ENCODE measurements around the gene SAP130.

Gene SAP130

DNA sequence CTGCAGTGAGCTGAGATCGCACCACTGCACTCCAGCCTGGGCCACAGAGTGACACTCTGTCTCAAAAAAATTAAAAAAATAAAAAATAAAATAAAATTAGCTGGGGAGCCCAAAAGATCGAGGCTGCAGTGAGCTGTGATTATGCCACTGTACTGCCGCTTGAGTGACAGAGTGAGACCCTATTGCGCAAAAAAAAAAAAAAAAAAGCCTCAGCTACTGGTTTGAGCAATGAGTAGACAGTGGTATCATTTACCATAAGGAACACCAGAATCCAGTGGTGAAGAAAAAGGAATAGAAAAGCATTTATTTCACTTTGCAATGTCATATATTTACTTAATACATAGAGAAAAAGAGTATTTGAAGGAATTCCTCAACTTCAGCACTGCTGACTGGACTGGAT, 3.0 kb downstream of the SAP130 start:
- DNase-seq, result no peak

DNA sequence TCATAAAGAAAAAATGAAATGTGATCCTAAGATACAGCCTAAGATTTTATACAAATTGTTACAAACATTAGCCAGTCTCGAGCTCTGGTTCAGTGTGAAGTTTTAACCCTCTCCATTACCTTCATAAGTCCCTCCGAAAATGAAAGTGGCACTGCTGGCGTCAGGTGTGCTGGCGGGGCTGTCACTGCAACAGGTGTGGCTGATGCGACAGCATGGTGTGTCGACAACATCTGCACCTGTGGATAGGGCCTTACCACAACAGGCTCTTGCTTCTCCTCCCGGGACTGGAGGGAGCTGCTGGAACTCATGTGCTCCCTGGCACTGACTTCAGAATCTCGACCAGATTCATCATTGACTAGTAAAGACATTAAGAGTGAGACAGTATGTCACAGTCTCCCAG, 10.3 kb downstream of the SAP130 start:
- DNase-seq, result no peak

DNA sequence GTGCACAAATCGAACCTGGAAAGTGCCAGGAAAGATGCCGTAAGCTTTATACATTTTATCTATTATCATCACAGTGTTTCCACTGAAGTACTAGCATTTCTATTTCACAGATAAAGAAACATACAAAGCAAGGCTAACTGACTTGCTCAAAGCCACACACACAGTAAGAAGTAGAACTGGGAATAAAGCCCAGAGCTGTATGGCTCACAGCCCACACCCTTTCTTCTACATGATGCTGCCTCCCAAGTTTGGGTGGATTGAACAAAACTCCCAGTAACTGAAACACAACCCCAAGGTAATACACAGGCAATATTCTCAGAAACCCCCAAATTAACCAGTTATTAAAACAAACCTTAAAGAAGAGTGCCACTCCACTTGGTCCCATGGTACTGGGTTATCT, 11.2 kb downstream of the SAP130 start:
- no peak for DNase-seq

DNA sequence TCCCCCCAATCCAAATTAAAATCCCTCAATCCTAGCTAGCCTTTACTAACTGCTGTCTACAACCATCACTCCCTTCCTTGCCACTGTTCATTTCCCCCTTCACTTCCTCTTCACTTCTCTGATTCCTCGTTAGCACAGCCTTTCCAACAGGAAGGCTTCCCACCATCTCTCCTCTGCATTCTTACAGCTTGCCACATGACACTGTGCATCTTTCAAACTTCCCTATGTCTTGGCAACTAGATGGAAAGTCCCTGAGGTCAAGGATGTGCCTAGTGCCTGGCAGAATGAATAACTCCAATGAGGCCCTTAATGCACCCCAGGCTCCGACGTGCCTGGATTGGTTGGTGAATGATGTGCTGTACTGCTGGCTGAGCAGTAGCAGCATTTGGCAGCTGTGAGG, 15.2 kb downstream of the SAP130 start:
- no peak for DNase-seq

DNA sequence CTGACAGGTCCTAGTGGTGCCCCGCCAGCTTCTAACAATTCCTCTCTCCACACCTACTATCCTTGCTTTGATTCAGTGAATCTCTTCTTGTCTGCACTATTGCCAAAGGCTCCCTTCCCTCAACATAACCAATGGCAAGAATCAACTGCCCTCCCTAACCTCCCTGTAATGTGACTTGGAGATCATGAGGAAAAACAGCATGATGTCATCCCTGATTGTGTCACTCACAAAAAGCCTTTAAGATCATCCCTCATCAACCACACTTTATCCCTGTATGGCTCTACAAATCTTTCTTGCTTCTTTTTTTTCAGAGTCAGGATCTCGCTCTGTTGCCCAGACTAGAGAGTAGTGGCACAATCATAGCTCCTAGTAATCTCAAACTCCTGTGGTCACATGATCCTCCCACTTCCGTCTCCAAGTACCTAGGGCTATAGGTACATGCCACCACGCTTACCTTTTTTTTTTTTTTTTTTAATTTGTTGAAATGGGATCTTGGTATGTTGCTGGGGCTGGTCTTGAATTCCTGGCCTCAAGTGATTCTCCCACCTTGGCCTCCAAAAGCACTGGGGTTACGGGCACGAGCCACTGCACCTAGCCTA, 19.7 kb downstream of the SAP130 start:
- DNase-seq, result no peak

DNA sequence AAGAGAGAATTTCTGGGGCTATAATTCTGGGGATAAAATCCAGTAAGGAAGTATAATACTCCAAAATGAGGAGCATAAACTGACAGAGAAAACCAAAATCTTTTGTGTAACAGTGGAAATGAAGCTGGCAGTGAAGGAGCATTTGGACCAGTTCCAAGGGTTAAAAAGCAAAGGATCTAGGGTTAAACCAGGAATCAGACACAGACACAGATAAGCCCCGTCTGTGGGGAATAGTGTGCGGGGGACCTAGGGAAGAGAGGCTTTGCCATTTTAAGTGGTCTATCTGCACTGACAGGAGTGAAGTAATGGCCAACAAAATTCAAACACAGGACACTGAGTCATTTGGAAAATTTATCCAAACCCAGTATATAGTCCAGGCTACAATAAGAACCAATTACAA, 23.4 kb downstream of the SAP130 start:
- DNase-seq, result no peak

DNA sequence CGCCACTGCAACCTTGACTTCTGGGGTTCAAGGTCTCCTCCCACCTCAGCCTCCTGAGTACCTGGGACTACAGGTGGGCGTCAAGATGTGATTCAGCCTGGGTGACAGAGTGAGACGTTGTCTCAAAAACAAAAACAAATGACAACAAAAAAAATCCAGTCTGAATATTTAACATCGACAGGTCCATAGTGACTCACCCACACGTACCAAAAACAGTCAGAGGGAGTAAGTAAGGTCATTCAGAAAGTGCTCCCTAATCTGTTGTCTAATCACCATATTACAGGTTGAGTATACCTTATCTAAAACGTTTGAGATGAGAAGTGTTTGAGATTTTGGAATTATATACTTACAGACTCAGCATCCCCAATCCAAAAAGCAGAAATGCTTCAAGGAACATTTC, 24.4 kb downstream of the SAP130 start:
- no peak for DNase-seq

DNA sequence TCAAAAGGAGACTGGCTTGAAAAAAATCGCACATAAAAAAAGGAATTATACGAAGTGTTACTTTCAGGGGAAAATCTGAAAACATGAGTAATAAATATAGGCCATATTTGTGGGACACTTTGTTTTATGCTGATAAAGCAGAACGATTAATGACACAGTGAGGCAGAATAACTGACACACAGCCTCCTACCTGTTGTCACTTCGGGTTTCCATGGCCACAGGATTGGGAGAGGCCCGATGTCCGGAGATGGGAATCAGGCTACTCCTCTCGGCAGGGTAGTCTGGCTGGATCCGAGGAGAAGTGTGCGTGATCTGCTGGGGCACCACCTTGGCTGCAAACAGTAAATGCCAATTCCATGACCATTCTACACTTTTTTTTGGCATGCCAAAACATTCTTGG, 31.7 kb downstream of the SAP130 start:
- no peak for DNase-seq

DNA sequence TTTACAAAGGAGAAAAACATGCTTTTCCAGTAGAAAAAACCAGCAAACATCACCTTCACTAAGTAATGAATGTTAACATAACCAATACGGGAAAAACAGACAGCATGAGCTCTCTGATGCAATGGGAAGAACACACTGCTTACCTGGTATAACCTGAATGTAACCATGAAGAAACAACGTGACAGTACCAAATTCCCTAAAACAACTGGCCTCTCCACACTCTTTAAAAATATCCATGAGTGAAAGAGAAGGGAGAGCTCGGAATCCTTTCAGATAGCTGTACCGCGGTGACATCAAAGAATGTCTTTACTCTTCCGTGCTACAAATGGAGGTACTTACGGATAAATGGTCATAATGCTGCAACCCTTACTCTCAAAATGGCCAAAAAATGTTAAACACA, 32.1 kb downstream of the SAP130 start:
- no peak for DNase-seq

DNA sequence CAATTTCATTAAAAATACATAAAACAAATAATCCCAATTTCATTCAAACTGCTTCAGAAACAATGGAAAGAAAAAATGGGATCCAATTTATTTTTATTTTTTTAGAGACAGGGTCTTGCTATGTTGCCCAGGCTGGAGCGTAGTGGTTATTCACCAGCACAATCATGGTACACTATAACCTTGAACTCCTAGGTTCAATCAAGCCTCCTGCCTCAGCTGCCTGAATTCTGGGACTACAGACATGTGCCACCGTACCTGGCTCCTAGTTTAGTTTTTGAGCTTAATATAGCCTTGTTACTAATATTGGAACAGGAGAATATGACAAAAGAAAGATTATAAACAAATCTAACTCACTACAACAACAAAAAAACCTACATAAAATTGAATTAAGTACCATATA, 34.2 kb downstream of the SAP130 start:
- no peak for DNase-seq

DNA sequence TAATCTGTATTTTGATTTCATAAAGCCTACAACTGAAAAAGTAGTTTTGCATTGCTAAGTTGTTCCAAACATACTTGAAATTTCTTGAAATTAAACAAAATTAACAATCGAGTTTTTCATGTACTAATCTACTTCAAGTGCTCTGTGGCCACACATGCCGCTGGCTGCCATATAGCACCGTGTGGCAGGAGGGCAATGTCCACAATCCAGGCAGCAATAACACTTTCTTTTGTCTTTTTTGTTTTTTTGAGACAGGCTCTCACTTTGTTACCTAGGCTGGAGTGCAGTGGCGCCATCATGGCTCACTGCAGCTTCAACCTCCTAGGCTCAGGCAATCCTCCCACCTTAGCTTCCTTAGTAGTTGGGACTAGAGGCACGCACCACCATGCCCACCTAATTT, 36.1 kb downstream of the SAP130 start:
- no peak for DNase-seq

DNA sequence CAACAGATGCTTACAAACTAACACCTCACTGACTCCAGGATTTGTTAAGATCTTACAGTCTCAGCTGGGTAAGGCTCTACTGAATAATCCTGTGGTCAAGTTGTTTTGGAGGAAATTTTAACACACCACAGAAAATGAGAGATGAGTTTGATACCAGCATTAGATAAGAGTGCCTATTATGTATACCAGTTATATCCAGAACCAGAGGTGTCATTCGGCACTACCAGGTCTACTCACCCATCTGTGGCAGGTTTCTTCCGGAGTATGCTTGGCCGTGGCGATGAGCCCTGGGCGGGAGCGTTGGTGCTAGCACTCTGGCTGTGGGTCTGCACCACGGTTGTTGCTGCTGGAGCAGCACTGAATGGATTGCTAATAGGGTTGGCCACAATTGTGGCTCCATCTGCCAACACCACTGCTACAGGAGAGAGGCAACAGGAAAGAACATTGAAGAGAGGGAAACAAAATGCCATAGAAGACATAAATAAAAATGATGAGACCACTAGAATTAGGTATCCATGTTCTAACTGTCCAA, 41.2 kb downstream of the SAP130 start:
- DNase-seq, result no peak

DNA sequence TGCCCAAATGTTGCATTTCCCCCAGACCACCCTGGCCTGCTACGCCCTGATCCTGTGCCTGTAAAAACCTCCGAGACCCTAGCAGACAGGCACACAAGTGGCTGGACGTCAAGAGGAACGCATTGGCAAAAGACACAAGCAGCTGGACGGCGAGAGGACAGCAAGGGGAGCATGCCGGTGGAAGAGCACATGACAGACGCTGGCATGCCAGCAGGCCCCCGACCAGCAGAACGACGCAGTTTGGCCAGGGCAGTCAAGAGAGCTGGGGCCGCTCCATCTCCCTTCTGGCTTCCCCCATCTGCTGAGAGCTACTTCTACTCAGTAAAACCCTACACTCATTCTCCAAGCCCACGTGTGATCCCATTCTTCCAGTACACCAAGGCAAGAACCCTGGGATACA, 42.1 kb downstream of the SAP130 start:
- no peak for DNase-seq

DNA sequence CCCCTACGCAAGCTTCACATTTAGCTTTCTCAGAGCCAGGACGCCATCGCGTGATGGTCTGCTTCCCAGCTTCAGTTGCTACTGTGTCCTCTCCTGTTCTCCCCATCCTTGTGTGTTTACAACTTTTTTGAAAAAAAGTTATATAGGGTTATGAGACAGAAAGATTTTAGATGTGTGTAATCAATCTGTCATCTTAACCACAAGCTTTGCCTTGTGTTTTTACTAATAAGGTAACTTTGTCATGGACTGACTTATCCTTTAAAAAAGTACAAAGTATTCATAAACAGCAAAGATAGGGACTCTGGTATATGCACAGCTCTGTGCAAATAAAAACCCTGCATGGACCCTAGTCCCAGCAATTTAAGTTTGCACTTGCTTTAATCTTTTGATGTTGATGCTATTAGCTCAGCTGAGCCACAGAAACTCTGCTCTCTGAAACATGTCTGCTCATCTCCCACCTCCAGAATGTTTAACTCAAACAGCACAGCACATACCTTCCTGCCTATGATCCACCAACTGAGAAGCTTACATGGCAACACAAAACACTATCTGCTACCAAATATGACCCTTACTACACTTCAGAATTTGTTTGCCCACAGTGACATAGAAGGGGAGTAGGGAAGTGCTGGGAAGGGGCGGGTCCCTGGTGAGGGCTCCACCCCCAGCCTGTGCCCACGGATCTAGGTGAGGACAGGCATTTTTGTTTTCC, 42.7 kb downstream of the SAP130 start:
- no peak for DNase-seq

DNA sequence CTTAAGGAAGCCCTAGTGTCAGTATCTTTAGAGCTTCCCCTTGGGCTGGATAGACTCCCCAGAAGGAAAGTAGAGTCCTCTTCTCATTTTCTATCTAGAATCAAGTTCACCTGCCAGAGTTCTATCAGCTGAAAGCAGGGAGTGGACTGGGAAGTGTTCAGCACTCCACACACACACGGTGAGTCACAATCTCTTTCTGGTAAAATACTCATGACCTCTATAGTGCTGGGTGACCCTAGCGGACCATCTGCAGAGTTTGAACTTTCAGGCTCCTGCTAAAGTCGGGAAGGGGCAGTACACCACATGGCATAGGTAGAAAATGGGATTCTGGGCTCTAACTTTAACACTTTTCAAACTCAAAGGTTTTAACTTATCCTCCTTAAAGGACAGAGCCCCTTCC, 43.3 kb downstream of the SAP130 start:
- no peak for DNase-seq

DNA sequence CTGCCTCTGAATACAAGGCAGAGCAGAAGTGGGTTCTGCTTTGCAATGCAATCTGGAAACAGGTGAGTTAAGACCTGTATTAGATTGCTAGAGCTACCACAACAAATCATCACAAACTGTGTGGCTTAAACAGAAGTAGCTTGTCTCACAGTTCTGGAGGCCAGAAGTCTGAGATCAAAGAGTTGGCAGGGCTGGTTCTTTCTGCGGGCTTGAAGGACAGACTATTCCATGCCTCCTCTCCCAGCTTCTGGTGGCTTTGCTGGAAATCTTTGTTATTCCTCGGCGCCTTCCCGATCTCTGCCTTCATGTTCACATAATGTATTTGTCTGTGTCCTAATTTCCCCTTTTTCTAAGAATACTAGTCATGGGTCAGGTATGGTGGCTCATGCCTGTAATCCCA, 58.4 kb downstream of the SAP130 start:
- no peak for DNase-seq

DNA sequence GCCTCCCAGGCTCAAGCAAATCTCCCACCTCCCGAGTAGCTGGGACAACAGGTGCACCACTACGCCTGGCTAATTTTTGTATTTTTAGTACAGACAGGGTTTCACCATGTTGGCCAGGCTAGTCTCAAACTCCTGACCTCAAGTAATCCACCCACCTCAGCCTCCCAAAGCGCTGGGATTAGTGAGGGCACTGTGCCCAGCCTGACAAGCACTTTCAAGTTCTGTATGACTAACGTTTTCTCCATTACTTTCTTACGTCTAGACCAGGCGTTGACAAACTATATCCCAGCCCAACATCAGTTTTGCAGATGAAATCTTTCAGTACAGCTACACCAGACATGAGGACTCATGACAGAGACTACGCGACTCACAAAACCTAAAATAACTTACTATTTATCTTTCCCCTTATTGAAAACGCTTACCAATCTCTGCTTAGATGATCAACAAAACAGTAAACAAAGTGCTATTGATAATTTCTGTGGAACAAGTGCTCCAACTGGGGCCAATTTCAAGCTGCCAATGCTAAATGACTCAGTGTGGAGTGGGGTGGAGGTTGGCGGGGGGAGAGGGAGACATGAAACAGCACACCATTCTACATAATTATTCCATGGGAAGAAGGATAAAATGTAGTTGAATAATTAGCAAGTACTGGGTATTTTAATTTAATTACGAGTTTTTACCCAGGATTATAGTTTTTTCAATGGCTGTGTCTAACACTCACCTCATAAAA, 59.1 kb downstream of the SAP130 start:
- DNase-seq, result no peak

DNA sequence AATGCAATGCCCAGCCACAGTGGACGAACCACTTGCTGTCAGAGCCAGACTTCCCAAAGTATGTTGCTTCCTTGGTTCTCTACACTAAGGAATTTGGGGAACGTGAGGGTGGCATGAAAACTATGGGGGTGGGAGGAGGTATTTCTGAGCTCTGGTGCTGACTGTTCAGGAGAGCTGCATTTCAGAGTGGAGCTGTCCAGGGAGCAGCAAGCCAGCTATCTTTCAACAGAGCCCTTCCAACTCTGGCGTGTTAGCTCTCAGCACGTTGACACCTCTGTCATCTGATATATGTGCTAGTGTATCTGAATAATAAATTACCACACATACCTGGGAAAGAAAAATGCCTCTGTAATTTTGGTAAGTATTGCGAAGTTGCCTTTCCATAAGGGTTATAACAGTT, 66.1 kb downstream of the SAP130 start:
- DNase-seq, result no peak

DNA sequence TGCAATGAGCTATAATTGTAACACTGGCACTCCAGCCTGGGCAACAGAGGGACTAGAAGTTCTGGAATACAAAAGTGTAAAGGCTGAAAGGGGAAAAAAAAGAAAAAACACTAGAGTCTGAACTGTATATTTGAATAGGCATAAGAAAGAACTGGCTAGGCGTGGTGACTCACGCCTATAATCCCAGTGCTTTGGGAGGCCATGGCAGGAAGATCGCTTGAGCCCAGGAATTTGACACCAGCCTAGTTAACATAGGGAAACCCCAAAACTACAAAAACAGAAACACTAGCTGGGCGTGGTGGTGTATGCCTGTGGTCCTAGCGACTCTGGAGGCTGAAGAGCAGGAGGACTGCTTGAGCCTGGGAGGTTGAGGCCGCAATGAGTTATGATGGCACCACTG, 70.6 kb downstream of the SAP130 start:
- no peak for DNase-seq

DNA sequence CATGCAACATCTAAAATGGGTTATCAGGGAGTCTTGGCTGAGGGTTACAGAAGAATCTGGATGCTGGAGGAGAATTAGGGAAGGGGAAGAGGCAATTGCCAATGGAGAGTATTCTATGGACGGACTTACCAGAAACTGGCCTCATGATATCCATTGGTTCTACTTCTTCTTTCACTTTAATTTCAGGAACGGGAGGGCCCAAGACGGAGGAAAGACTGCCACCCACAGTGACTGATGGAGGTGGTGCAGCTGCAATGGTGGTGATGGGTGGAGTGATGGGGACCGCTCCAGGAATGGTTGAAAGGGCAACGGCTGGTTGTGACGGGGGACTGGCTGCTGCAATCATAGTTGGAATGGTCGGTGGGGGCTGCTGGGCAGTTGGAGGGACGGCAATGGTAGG, 73.0 kb downstream of the SAP130 start:
- DNase-seq, result no peak

DNA sequence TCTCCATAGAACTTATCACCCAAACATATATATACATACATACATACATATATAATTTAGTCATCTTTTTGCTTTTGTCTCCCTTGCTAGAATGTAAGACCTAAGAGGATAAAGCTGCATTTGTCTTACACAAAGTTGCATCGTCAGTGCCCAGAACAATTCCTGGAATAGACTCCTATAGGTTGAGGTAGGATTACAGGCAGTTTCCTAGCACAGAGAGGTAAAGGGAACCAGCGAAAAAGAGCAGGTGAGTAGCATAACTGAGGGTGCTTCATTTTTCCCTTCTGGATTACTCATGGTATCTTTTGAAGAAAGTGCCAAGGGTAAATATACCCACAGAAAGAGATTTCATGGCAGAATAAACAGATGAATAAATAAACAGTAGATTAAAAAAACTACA, 74.0 kb downstream of the SAP130 start:
- DNase-seq, result no peak

DNA sequence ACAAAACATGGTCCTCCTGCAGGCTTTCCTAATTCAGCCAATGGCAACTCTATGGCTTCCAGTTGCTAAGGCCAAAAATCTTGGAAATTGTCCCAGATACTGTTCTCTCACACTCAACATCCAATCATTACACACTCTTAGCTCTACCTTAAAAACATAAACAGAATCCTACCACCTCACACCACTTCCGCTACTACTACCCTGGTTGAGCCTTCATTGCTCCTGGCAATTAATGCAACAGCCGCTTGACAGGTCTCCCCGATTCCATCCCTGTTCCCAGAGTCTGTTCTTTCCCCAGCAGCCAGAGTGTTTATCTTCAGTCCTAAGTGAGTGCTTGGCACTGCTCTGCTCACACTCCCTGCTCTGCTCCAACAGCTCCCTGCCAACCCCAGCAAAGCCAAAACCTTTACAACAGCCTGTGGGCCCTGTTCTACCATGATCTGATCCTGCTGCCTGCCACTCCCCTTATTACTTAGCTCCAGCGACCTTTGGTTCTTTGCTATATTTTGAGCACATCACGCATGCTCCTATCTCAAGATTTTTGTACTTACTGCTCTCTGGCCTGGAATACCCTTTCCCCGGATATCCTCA, 74.6 kb downstream of the SAP130 start:
- no peak for DNase-seq

DNA sequence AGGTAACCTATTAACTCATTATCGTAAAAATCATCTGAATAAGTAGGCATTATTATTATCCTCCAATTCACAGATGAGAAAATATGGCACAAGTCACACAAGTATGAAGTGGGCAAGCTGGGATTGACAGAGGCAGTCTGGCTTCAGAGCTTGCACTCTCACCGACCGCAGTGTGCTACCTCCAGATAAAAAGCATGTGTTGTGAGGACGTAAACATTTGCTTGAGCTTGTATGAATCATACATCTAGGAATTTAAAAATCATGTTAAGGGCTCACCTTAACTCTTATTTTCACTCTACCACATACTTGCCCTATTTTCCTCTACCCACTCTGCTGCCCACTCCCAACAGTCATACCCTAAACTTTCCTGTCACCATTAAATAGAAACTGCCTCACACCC, 76.8 kb downstream of the SAP130 start:
- DNase-seq, result no peak

DNA sequence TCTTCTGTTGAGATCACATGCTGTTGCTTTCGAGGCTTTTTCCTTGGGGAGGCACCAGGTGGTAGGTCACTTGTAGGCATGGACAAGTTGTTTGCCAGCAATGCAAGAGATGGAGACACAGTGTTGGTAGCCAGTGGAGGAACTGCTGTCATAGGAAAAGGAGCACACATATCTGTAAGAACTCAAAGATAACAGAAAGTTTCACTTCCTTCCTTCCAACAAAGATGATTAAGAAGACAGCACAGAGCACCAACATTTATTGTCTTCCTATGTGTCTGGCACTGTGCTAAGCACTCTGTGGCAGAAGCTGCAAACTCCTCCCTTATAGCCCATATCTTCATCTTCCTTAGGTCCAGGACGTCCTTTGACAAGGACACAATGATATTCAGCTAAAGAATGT, 77.6 kb downstream of the SAP130 start:
- no peak for DNase-seq
